Left ventricle myocardium inferior (tissue), 1 donor: ENCODE measurements around the gene ARHGEF38. TPM values are rescaled to one million over a fixed set of nuclear protein-coding genes. Genes with fewer than 3 reads are reported as not detected.
"Not testable (repeated sequence)": the region's sequence is repeated elsewhere in the genome, so short reads cannot be mapped to it uniquely, and the experiment has no call there.

Experiments used
- DNase-seq: peaks from one replicate; pipeline ENCODE4 v3.0.0-alpha.2; 2020
- H3K27ac ChIP-seq: fragments of 200-600 bp; replicated peaks from 2 replicates; pipeline ENCODE4 v1.8.0; 2021
- H3K27me3 ChIP-seq: fragments of 200-600 bp; 2 replicates; pipeline ENCODE4 v1.8.0; 2021; ENCODE audit warnings: low read depth
- H3K36me3 ChIP-seq: fragments of 200-600 bp; 2 replicates; pipeline ENCODE4 v1.8.0; 2021
- H3K4me1 ChIP-seq: fragments of 200-600 bp; 2 replicates; pipeline ENCODE4 v1.8.0; 2021
- H3K4me3 ChIP-seq: fragments of 200-600 bp; 2 replicates; pipeline ENCODE4 v1.8.0; 2021; ENCODE audit warnings: mild to moderate bottlenecking, moderate library complexity
- H3K9me3 ChIP-seq: fragments of 200-600 bp; replicated peaks from 2 replicates; pipeline ENCODE4 v1.8.0; 2021
- CTCF ChIP-seq: fragments of 200-600 bp; IDR thresholded peaks from 2 replicates; pipeline ENCODE4 v1.8.0; 2021; ENCODE audit warnings: antibody characterized with exemption, mild to moderate bottlenecking, borderline replicate concordance
- intact Hi-C: fragments of 100-400 bp; cut with micrococcal nuclease; formaldehyde crosslinking; loops from one replicate; pipeline ENCODE4 v1.11.0; 2022
- total RNA-seq: library from RNA; stranded (reverse); fragmentation: NEBNext Ultra II Directional; extraction: Animal tissue kit (Norgen Biotek cat#: 25700); gene quantifications from one replicate; pipeline ENCODE4 v1.2.1, GENCODE V29; 2021
- donor health status: DM: no; HTN: yes; CAD: no; lungs with severe emphysema.

Gene ARHGEF38
- total RNA-seq, 1 donor from 2014 or later, result not detected

- peaks cover 4% of the 10 kb centered on the region for H3K27me3 ChIP-seq
- no peak overlapping the region for H3K4me3 ChIP-seq
- TF ChIP-seq CTCF, result no peak
- H3K36me3 ChIP-seq, result no peaks in the 10 kb centered on the region
- H3K4me1 ChIP-seq, result no peaks in the 10 kb centered on the region
- no peak overlapping the region for H3K27ac ChIP-seq
- no peak for DNase-seq
- H3K9me3 ChIP-seq, result no peaks in the 10 kb centered on the region
- intact Hi-C loops, result no loop called here
Measured at GRCh38 chr4:105671301-105671700, 118.9 kb downstream of the ARHGEF38 start.

- H3K4me1 ChIP-seq, result no peaks in the 10 kb centered on the region
- DNase-seq, result no peak
- H3K27me3 ChIP-seq, result no peaks in the 10 kb centered on the region
- H3K27ac ChIP-seq, result no peak overlapping the region
- intact Hi-C loops, result no loop called here
- TF ChIP-seq CTCF, result no peak
- H3K9me3 ChIP-seq, result no peaks in the 10 kb centered on the region
- no peak overlapping the region for H3K4me3 ChIP-seq
- H3K36me3 ChIP-seq, result no peaks in the 10 kb centered on the region
Measured at GRCh38 chr4:105674011-105674410, 121.6 kb downstream of the ARHGEF38 start.

DNA sequence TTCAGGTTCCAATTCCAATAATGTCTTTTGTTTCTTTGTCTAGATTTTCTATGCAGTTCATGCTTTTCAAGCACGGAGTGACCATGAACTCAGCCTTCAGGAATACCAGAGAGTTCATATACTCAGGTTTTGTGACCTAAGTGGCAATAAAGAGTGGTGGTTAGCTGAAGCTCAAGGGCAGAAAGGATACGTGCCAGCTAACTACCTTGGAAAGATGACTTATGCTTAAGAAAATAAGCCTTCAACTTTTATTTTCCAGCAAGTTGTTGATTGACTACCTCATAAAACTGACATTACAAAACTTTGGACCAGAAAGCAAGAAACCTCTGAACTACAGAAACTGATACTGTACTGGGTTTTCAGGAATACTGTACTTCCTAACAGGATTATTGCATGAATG is 125.3 kb downstream of the ARHGEF38 start:
- H3K27ac ChIP-seq, result no peak overlapping the region
- no peak overlapping the region for H3K4me3 ChIP-seq
- no peak for DNase-seq
- intact Hi-C loops, result no loop called here
- H3K4me1 ChIP-seq, result no peaks in the 10 kb centered on the region
- peaks cover 11% of the 10 kb centered on the region for H3K36me3 ChIP-seq
- no peak for TF ChIP-seq CTCF
- no peaks in the 10 kb centered on the region for H3K9me3 ChIP-seq
- H3K27me3 ChIP-seq, result no peaks in the 10 kb centered on the region

DNA sequence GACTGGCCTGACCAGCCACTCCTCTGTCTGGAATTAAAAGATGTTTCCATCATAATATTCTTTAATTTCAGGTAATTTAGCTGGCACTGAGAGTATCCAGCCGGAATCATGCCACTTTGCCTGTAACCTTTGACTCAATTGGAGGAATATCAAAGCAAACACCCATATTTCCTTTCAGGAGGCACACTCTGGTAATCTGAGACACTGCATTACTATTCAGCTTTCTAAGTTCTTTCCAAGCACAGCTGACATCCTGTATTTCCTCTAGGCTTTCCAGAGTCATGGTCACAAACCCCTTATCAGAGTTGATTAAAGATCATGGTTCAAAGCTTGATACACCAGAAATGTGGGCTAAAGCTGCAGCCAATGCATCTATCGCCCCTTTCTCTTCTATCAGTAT is 126.8 kb downstream of the ARHGEF38 start:
- Histone ChIP-seq H3K27ac (no peak overlapping the region), H3K27me3 (no peaks in the 10 kb centered on the region), H3K36me3 (peaks cover 20% of the 10 kb centered on the region), H3K4me1 (no peaks in the 10 kb centered on the region), H3K9me3 (no peaks in the 10 kb centered on the region), H3K4me3 (no peak overlapping the region)
- DNase-seq, result no peak
- intact Hi-C loops, result no loop called here
- TF ChIP-seq CTCF, result no peak

- TF ChIP-seq CTCF, result no peak
- Histone ChIP-seq H3K4me3 (no peak overlapping the region), H3K36me3 (peaks cover 50% of the 10 kb centered on the region), H3K4me1 (no peaks in the 10 kb centered on the region), H3K9me3 (no peaks in the 10 kb centered on the region), H3K27me3 (no peaks in the 10 kb centered on the region), H3K27ac (no peak overlapping the region)
- no peak for DNase-seq
- intact Hi-C loops, result no loop called here
Measured at GRCh38 chr4:105683038-105683437, 130.6 kb downstream of the ARHGEF38 start.

DNA sequence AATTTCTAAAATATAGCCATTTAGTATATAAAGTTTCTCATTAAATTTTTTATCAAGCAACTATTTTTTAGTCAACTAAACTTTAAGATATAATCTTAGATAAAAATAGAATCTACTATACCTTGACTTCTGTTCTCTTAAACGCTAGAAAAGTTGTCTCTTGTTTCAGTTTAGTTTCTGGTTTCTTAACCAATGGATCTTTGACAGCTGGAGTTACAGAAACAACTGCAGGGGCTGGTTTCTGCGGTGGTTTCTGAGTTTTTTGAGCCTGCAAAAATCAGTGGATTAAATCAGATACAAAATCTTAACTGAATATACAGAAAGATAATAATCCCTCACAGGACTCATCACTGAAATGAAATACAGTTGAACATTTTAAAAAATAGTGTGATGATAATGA is 134.2 kb downstream of the ARHGEF38 start:
- Histone ChIP-seq H3K9me3 (no peaks in the 10 kb centered on the region), H3K27me3 (no peaks in the 10 kb centered on the region), H3K36me3 (peaks cover 73% of the 10 kb centered on the region), H3K4me1 (no peaks in the 10 kb centered on the region), H3K27ac (no peak overlapping the region), H3K4me3 (no peak overlapping the region)
- no peak for DNase-seq
- intact Hi-C loops, result no loop called here
- TF ChIP-seq CTCF, result no peak

GRCh38 chr4:105694812-105695211 is 142.4 kb downstream of the ARHGEF38 start:
- DNase-seq, H3K9me3 ChIP-seq, H3K27me3 ChIP-seq, intact Hi-C loops, H3K27ac ChIP-seq, H3K4me3 ChIP-seq, H3K4me1 ChIP-seq: not testable (repeated sequence)
- peaks cover 85% of the 10 kb centered on the region for H3K36me3 ChIP-seq

DNA sequence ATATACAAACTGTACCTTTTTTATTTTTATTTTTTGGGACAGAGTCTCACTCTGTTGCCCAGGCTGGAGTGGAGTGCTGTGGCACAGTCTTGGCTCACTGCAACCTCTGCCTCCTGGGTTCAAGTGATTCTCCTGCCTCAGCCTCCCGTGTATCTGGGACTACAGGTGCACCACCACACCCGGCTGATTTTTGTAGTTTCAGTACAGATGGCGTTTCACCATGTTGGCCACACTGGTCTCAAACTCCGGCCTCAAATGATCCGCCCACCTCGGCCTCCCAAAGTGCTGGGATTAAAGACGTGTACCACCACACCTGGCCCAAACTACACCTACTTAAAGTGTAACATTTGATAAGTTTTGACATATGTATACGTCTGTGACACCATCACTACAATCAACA is 143.4 kb downstream of the ARHGEF38 start:
- DNase-seq, H3K9me3 ChIP-seq, H3K27me3 ChIP-seq, intact Hi-C loops, H3K4me3 ChIP-seq, H3K4me1 ChIP-seq, H3K27ac ChIP-seq: not testable (repeated sequence)
- H3K36me3 ChIP-seq, result peaks cover 87% of the 10 kb centered on the region
